Measurements from ENCODE around the gene ZXDC. TPM values are rescaled to one million over a fixed set of nuclear protein-coding genes. Genes with fewer than 3 reads are reported as not detected.

The ZXDC gene
- total and polyA plus RNA-seq, 9 of the 15 experiments (the other 6 are each of a cell fraction or from before 2014, with no cell fraction given), result 0.59 to 13.4 (median 7.3) TPM

- no peaks in the 10 kb centered on the region for H3K4me1 ChIP-seq (replicated peaks in 1 of 2; ENCODE audit: control insufficient read depth in 2 of 2, insufficient read depth in 2 of 2, low read length in 2 of 2)
- DNase-seq (ENCODE audit: extremely low read depth in 1 of 4, low spot score in 3 of 4) (no peak), FAIRE-seq (no peak), ATAC-seq (no peak)
- no peak overlapping the region for H3K9ac ChIP-seq (ENCODE audit: insufficient read depth in 1 of 2, low read depth in 2 of 2, low read length in 2 of 2)
- no peaks in the 10 kb centered on the region for H3K9me3 ChIP-seq (replicated peaks; ENCODE audit: control insufficient read depth, insufficient read depth, low read depth, low read length)
- no peaks in the 10 kb centered on the region for H3K9me1 ChIP-seq (ENCODE audit: control insufficient read depth, insufficient read depth, low read length)
- no peak for TF ChIP-seq ZNF586 (CRISPR knock-in tag; conservative IDR thresholded peaks at IDR 0.05)
- no peak for TF ChIP-seq SMARCE1 (IDR thresholded peaks at IDR 0.05)
- no peak for TF ChIP-seq AFF4 (CRISPR knock-in tag; IDR thresholded peaks at IDR 0.05)
- TF ChIP-seq E2F4 (CRISPR knock-in tag; IDR thresholded peaks at IDR 0.05; ENCODE audit: low read depth), result no peak
- no peak for TF ChIP-seq TFAP4 (CRISPR knock-in tag; IDR thresholded peaks at IDR 0.05; ENCODE audit: borderline replicate concordance)
- no peak for TF ChIP-seq PHF20 (IDR thresholded peaks at IDR 0.05; ENCODE audit: partially characterized antibody)
- TF ChIP-seq RAD21 (CRISPR knock-in tag; conservative IDR thresholded peaks at IDR 0.05 in 1 of 2, IDR thresholded peaks at IDR 0.05 in 1 of 2), result no peak
- POLR2A ChIA-PET, result interaction anchor here (0.6 to 0.8 kb wide), 2 partner anchors 32 to 306 kb away, joined by 3 read pairs; no protein-coding TSS in a partner anchor
- CTCF ChIA-PET (ENCODE audit: low intra/inter-chr PET ratio), result no interaction called here
- no peak overlapping the region for H3K4me2 ChIP-seq (ENCODE audit: insufficient read depth, low read length)
- 93% methylated on average over 3 of the region's 15 CpGs for WGBS (ENCODE audit: insufficient coverage, low coverage, missing lambda C conversion rate)
- peaks cover 7% of the 10 kb centered on the region; the same call in 1 of the 3 replicates for H3K36me3 ChIP-seq (ENCODE audit: control insufficient read depth, insufficient read depth, low read length)
- no peaks in the 10 kb centered on the region for H3K27me3 ChIP-seq (ENCODE audit: control insufficient read depth in 2 of 2, insufficient read depth in 2 of 2, low read length in 2 of 2)
- in situ Hi-C loops (cut with MboI), result no loop called here
- H4K20me1 ChIP-seq (replicated peaks; ENCODE audit: control insufficient read depth, insufficient read depth, low read length), result no peaks in the 10 kb centered on the region
- H3K27ac ChIP-seq (ENCODE audit: extremely low read depth, low read depth, low read length), result no peak overlapping the region
- no peak overlapping the region for H2AFZ ChIP-seq (ENCODE audit: low read depth, low read length)
- H3K79me2 ChIP-seq (ENCODE audit: control insufficient read depth, insufficient read depth, low read length), result no peaks in the 10 kb centered on the region
- BruUV-seq (replicated peaks), result no TSS peak
- intact Hi-C loops (cut with micrococcal nuclease), result no loop called here
- no peak overlapping the region for H3K4me3 ChIP-seq
These were observed 36.2 kb downstream of the ZXDC start for GRCh38 chr3:126439346-126439967.
